H9 (cell line): Measurements from ENCODE around the gene SCRN1. TPM values are rescaled to one million over a fixed set of nuclear protein-coding genes. Genes with fewer than 3 reads are reported as not detected.

Experiments
- DNase-seq: peaks from one replicate; pipeline ENCODE4 v3.0.0-alpha.2; 2017
- H2AFZ ChIP-seq: one replicate; pipeline ENCODE4 v1.6.1; 2013; ENCODE audit warnings: mild to moderate bottlenecking, low read length, control low read depth, moderate library complexity
- H2AK5ac ChIP-seq: 2 replicates; pipeline ENCODE4 v1.6.1; 2013; ENCODE audit warnings: low read length, control low read depth, mixed read lengths; ENCODE audit not compliant: insufficient read length
- H2BK120ac ChIP-seq: one replicate; pipeline ENCODE4 v1.6.1; 2013; ENCODE audit warnings: low read depth, mild to moderate bottlenecking, low read length, control low read depth, inconsistent platforms; ENCODE audit not compliant: poor library complexity, severe bottlenecking
- H2BK12ac ChIP-seq: 2 replicates; pipeline ENCODE4 v1.6.1; 2013; ENCODE audit warnings: low read length, control low read depth, mixed read lengths, low read depth; ENCODE audit not compliant: insufficient read length
- H2BK15ac ChIP-seq: 2 replicates; pipeline ENCODE4 v1.6.1; 2013; ENCODE audit warnings: low read depth, low read length, control low read depth
- H2BK20ac ChIP-seq: one replicate; pipeline ENCODE4 v1.6.1; 2013; ENCODE audit warnings: low read depth, mild to moderate bottlenecking, low read length, control low read depth, inconsistent platforms; ENCODE audit not compliant: poor library complexity, severe bottlenecking
- H2BK5ac ChIP-seq: 2 replicates; pipeline ENCODE4 v1.6.1; 2013; ENCODE audit warnings: low read length, control low read depth, mixed read lengths; ENCODE audit not compliant: insufficient read length
- H3K14ac ChIP-seq: 2 replicates; pipeline ENCODE4 v1.6.1; 2013; ENCODE audit warnings: low read length, control low read depth; ENCODE audit not compliant: insufficient read depth
- H3K18ac ChIP-seq: 2 replicates; pipeline ENCODE4 v1.6.1; 2013; ENCODE audit warnings: low read depth, mild to moderate bottlenecking, mixed read lengths, low read length, control low read depth; ENCODE audit not compliant: insufficient read length
- H3K23ac ChIP-seq: 2 replicates; pipeline ENCODE4 v1.6.1; 2013; ENCODE audit warnings: low read length, control low read depth, mixed read lengths, low read depth; ENCODE audit not compliant: insufficient read length
- H3K23me2 ChIP-seq: 2 replicates; pipeline ENCODE4 v1.6.1; 2013; ENCODE audit warnings: low read depth, mild to moderate bottlenecking, mixed read lengths, low read length, control low read depth; ENCODE audit not compliant: insufficient read length, poor library complexity, severe bottlenecking
- H3K27ac ChIP-seq: 2 replicates; pipeline ENCODE4 v1.5.1; 2013; ENCODE audit warnings: low read length, control low read depth, mixed read lengths, low read depth; ENCODE audit not compliant: insufficient read length
- H3K27me3 ChIP-seq: 2 replicates; pipeline ENCODE4 v1.6.1; 2013; ENCODE audit warnings: low read length, control low read depth, inconsistent platforms; ENCODE audit not compliant: insufficient read depth
- H3K4ac ChIP-seq: 2 replicates; pipeline ENCODE4 v1.6.1; 2013; ENCODE audit warnings: low read depth, mild to moderate bottlenecking, control low read depth, inconsistent platforms, low read length, moderate library complexity
- H3K4me1 ChIP-seq: 2 replicates; pipeline ENCODE4 v1.6.1; 2013; ENCODE audit warnings: low read length, control low read depth, inconsistent platforms; ENCODE audit not compliant: insufficient read depth
- H3K4me2 ChIP-seq: 2 replicates; pipeline ENCODE4 v1.6.1; 2013; ENCODE audit warnings: low read length, control low read depth, mixed read lengths; ENCODE audit not compliant: insufficient read length, insufficient read depth
- H3K56ac ChIP-seq: 2 replicates; pipeline ENCODE4 v1.6.1; 2013; ENCODE audit warnings: low read depth, mild to moderate bottlenecking, mixed read lengths, low read length, control low read depth; ENCODE audit not compliant: insufficient read length
- H3K79me1 ChIP-seq: 2 replicates; pipeline ENCODE4 v1.6.1; 2013; ENCODE audit warnings: low read depth, mild to moderate bottlenecking, moderate library complexity, low read length, control low read depth, inconsistent platforms; ENCODE audit not compliant: insufficient read depth, poor library complexity, severe bottlenecking
- H3K79me2 ChIP-seq: 2 replicates; pipeline ENCODE4 v1.6.1; 2013; ENCODE audit warnings: low read length, control low read depth, inconsistent platforms; ENCODE audit not compliant: insufficient read depth
- H3K9ac ChIP-seq: 2 replicates; pipeline ENCODE4 v1.6.1; 2013; ENCODE audit warnings: low read length, control low read depth, mixed read lengths; ENCODE audit not compliant: insufficient read length; ENCODE audit errors: extremely low read depth
- H3K9me3 ChIP-seq: one replicate; pipeline ENCODE4 v1.6.1; 2013; ENCODE audit warnings: low read depth, low read length, inconsistent platforms; ENCODE audit not compliant: control insufficient read depth
- H3T11ph ChIP-seq: one replicate; pipeline ENCODE4 v1.6.1; 2013; ENCODE audit warnings: mild to moderate bottlenecking, low read length, control low read depth, inconsistent platforms
- H4K20me1 ChIP-seq: one replicate; pipeline ENCODE4 v1.6.1; 2013; ENCODE audit not compliant: control insufficient read depth, insufficient read length, insufficient read depth
- H4K5ac ChIP-seq: 2 replicates; pipeline ENCODE4 v1.6.1; 2013; ENCODE audit warnings: low read depth, mild to moderate bottlenecking, mixed read lengths, low read length, control low read depth; ENCODE audit not compliant: insufficient read length
- H4K8ac ChIP-seq: replicated peaks from 2 replicates; pipeline ENCODE4 v1.6.1; 2013; ENCODE audit warnings: low read length, control low read depth, mixed read lengths, low read depth; ENCODE audit not compliant: insufficient read length
- H4K91ac ChIP-seq: 2 replicates; pipeline ENCODE4 v1.6.1; 2013; ENCODE audit warnings: low read depth, mild to moderate bottlenecking, moderate library complexity, mixed read lengths, low read length, control low read depth; ENCODE audit not compliant: insufficient read length
- H3K27ac Mint-ChIP-seq, 3 experiments: 2 replicates in 2 of 3; 3 replicates in 1 of 3; pipeline ENCODE4 v1.8.0; 2020 to 2021; ENCODE audit warnings: mixed read lengths in 3 of 3, mild to moderate bottlenecking in 1 of 3, moderate library complexity in 1 of 3
- H3K27me3 Mint-ChIP-seq: 2 replicates; pipeline ENCODE4 v1.8.0; 2021; ENCODE audit warnings: low read depth, mild to moderate bottlenecking, moderate library complexity, mixed read lengths
- H3K36me3 Mint-ChIP-seq, 3 experiments: 2 replicates in 2 of 3; 3 replicates in 1 of 3; pipeline ENCODE4 v1.8.0; 2020 to 2021; ENCODE audit warnings: low read depth in 3 of 3, mixed read lengths in 3 of 3; ENCODE audit not compliant: insufficient read depth in 1 of 3
- H3K4me1 Mint-ChIP-seq, 2 experiments: 2 replicates each; pipeline ENCODE4 v1.8.0; 2020; ENCODE audit warnings: mixed read lengths in 2 of 2
- H3K4me3 Mint-ChIP-seq, 2 experiments: 2 replicates in 1 of 2; 3 replicates in 1 of 2; pipeline ENCODE4 v1.8.0; 2020 to 2021; ENCODE audit warnings: mild to moderate bottlenecking in 2 of 2, mixed read lengths in 2 of 2, moderate library complexity in 1 of 2
- H3K9me3 Mint-ChIP-seq, 2 experiments: 2 replicates in 1 of 2; 3 replicates in 1 of 2; pipeline ENCODE4 v1.8.0; 2020; ENCODE audit warnings: mild to moderate bottlenecking in 2 of 2, mixed read lengths in 2 of 2, moderate library complexity in 1 of 2
- CTCF ChIP-seq: fragments of 200-600 bp; sonication (generic); conservative IDR thresholded peaks from 3 replicates; pipeline ENCODE4 v1.8.0; 2021; ENCODE audit warnings: antibody characterized with exemption, mild to moderate bottlenecking
- WGBS: extraction: QIAGEN DNeasy Blood & Tissue Kit; methylation state at CpG from one replicate; pipeline ENCODE4 v1.1.7; 2013; ENCODE audit warnings: missing lambda C conversion rate, low lambda C conversion rate, mixed read lengths; ENCODE audit not compliant: insufficient read length; ENCODE audit errors: extremely low coverage; 5-methylcytosine and 5-hydroxymethylcytosine counted together
- total RNA-seq: library from RNA; stranded (reverse); gene quantifications from 2 replicates; pipeline ENCODE4 v1.2.1, GENCODE V29; 2021

Gene SCRN1
- total RNA-seq, 1 experiment from 2014 or later = 101 TPM

GRCh38 chr7:29879609-29880008 lies 110.0 kb downstream of the SCRN1 start:
- Histone ChIP-seq H4K20me1 (no peaks in the 10 kb centered on the region), H2BK20ac (no peak overlapping the region), H2AFZ (no peak overlapping the region), H3K4ac (no peak overlapping the region), H2BK12ac (no peak overlapping the region), H3K4me1 (peaks cover 4% of the 10 kb centered on the region; the same call in 1 of the 2 replicates), H2BK120ac (no peak overlapping the region), H2BK5ac (no peak overlapping the region), H3K9ac (no peak overlapping the region), H3K14ac (no peak overlapping the region), H3K27ac (no peak overlapping the region), H3K4me2 (no peak overlapping the region), H3K27me3 (no peaks in the 10 kb centered on the region), H3T11ph (no peak overlapping the region), H4K8ac (no peak overlapping the region), H3K79me2 (no peaks in the 10 kb centered on the region), H3K23ac (no peak overlapping the region), H3K18ac (no peak overlapping the region), H3K79me1 (no peaks in the 10 kb centered on the region), H2BK15ac (no peak overlapping the region), H3K9me3 (no peaks in the 10 kb centered on the region), H2AK5ac (no peak overlapping the region), H3K23me2 (no peaks in the 10 kb centered on the region), H4K5ac (no peak overlapping the region), H3K56ac (no peak overlapping the region), H4K91ac (no peak overlapping the region)
- no peaks in the 10 kb centered on the region for H3K9me3 Mint-ChIP-seq
- H3K36me3 Mint-ChIP-seq = no peaks in the 10 kb centered on the region
- no peaks in the 10 kb centered on the region for H3K27me3 Mint-ChIP-seq
- peaks cover 21 to 23% of the 10 kb centered on the region in 2 experiments for H3K4me1 Mint-ChIP-seq
- no peak overlapping the region for H3K27ac Mint-ChIP-seq
- H3K4me3 Mint-ChIP-seq = no peak overlapping the region
- DNase-seq = no peak
- no CpG with 5 or more reads among the region's 2 CpGs for WGBS
- TF ChIP-seq CTCF = no peak
